ENCODE data around the gene BDH1.
"Not testable (repeated sequence)": the region's sequence is repeated elsewhere in the genome, so short reads cannot be mapped to it uniquely, and the experiment has no call there.

The BDH1 gene

DNA sequence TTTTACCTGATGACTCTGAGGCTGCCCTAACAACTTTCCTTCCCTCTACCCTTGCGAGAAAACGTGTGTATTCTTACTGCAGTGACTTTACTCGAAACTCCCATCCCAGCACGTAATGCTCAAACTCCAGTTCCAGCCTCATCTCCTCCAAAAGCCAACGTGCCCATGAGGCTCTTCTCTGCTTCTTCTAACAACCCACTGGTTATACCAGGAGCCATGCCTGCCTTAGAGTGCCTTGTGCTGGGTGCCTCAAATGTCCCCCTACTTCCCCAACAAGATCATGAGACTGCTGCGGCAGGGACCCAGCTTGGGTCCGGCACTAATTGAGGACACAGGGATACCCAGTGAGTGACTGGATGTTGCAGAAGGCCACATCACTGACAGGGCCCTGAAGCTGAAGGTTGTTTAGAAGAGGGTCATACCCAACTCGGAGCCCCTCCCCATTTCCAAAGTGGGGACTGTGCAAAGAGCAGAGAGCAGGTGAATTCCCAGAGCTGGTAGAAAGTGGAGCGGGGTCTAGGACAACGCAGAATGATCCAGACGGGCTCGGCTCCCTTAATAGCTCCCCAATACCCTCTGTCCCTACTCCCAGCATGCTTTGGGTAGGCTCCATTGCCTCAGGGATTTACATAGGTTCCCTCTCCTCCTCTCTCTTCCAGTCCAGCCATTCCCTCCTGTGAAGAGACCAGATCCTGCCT lies 71.4 kb downstream of the BDH1 start:
- CTCF ChIA-PET: interaction anchor here (0.7 to 1.0 kb wide), 2 partner anchors 10 to 11 kb away, joined by 3 read pairs; no protein-coding TSS in a partner anchor

GRCh38 chr3:197482001-197482400 lies 73.8 kb downstream of the BDH1 start:
- CTCF ChIA-PET: no interaction called here
- Histone ChIP-seq H3K27me3 (replicated peaks in 2 of 5; ENCODE audit: control insufficient read depth in 4 of 5, insufficient read depth in 5 of 5, low read length in 4 of 5) (peaks cover 0 to 6% (median 0%) of the 10 kb centered on the region in 5 experiments), H3K27ac (ENCODE audit: insufficient read depth in 1 of 2, low read depth in 1 of 2, low read length in 2 of 2, poor library complexity in 1 of 2, severe bottlenecking in 2 of 2) (no peak overlapping the region)

More for the DNA sequence above, 71.4 kb downstream of the BDH1 start:
- H3K27me3 ChIP-seq (replicated peaks in 2 of 5; ENCODE audit: control insufficient read depth in 4 of 5, insufficient read depth in 5 of 5, low read length in 4 of 5): peaks cover 0 to 6% (median 0%) of the 10 kb centered on the region in 5 experiments
- POLR2A ChIA-PET: no interaction called here
- H3K9me3 ChIP-seq (ENCODE audit: control extremely low read depth in 1 of 5, control insufficient read depth in 4 of 5, insufficient read depth in 2 of 5, low read depth in 1 of 5, low read length in 4 of 5): no peaks in the 10 kb centered on the region
- no peak for DNase-seq
- peaks cover 0 to 5% (median 2%) of the 10 kb centered on the region in 4 experiments for H3K4me1 ChIP-seq (ENCODE audit: control extremely low read depth in 1 of 4, control insufficient read depth in 4 of 4, insufficient read depth in 4 of 4, low read length in 3 of 4)
- WGBS (ENCODE audit: insufficient coverage): 99% methylated on average over 10 of the region's 12 CpGs
- H3K4me3 ChIP-seq (ENCODE audit: control insufficient read depth in 1 of 7, extremely low read depth in 1 of 7, insufficient read depth in 4 of 7, low read depth in 2 of 7, low read length in 6 of 7): no peak overlapping the region
- no peak overlapping the region for H3K27ac ChIP-seq (ENCODE audit: insufficient read depth in 1 of 2, low read depth in 1 of 2, low read length in 2 of 2, poor library complexity in 1 of 2, severe bottlenecking in 2 of 2)
- H3K36me3 ChIP-seq (ENCODE audit: control insufficient read depth in 4 of 4, insufficient read depth in 4 of 4, low read length in 3 of 4): no peaks in the 10 kb centered on the region

GRCh38 chr3:197480320-197480719 lies 75.4 kb downstream of the BDH1 start:
- Histone ChIP-seq H3K9me3 (ENCODE audit: control extremely low read depth in 1 of 5, control insufficient read depth in 4 of 5, insufficient read depth in 2 of 5, low read depth in 1 of 5, low read length in 4 of 5) (no peaks in the 10 kb centered on the region), H3K36me3 (ENCODE audit: control insufficient read depth in 4 of 4, insufficient read depth in 4 of 4, low read length in 3 of 4) (no peaks in the 10 kb centered on the region), H3K27ac (ENCODE audit: insufficient read depth in 1 of 2, low read depth in 1 of 2, low read length in 2 of 2, poor library complexity in 1 of 2, severe bottlenecking in 2 of 2) (no peak overlapping the region), H3K4me3 (ENCODE audit: control insufficient read depth in 1 of 7, extremely low read depth in 1 of 7, insufficient read depth in 4 of 7, low read depth in 2 of 7, low read length in 6 of 7) (no peak overlapping the region), H3K4me1 (ENCODE audit: control extremely low read depth in 1 of 4, control insufficient read depth in 4 of 4, insufficient read depth in 4 of 4, low read length in 3 of 4) (peaks cover 0 to 5% (median 2%) of the 10 kb centered on the region in 4 experiments), H3K27me3 (replicated peaks in 2 of 5; ENCODE audit: control insufficient read depth in 4 of 5, insufficient read depth in 5 of 5, low read length in 4 of 5) (peaks cover 0 to 6% (median 0%) of the 10 kb centered on the region in 5 experiments)
- 92% methylated on average over 2 of the region's 3 CpGs for WGBS (ENCODE audit: insufficient coverage)
- CTCF ChIA-PET: no interaction called here
- POLR2A ChIA-PET: no interaction called here
- no peak for DNase-seq

More at GRCh38 chr3:197482001-197482400, 73.8 kb downstream of the BDH1 start:
- DNase-seq: no peak
- Histone ChIP-seq H3K4me3 (ENCODE audit: control insufficient read depth in 1 of 7, extremely low read depth in 1 of 7, insufficient read depth in 4 of 7, low read depth in 2 of 7, low read length in 6 of 7) (no peak overlapping the region), H3K4me1 (ENCODE audit: control extremely low read depth in 1 of 4, control insufficient read depth in 4 of 4, insufficient read depth in 4 of 4, low read length in 3 of 4) (peaks cover 0 to 5% (median 2%) of the 10 kb centered on the region in 4 experiments), H3K9me3 (ENCODE audit: control extremely low read depth in 1 of 5, control insufficient read depth in 4 of 5, insufficient read depth in 2 of 5, low read depth in 1 of 5, low read length in 4 of 5) (no peaks in the 10 kb centered on the region), H3K36me3 (ENCODE audit: control insufficient read depth in 4 of 4, insufficient read depth in 4 of 4, low read length in 3 of 4) (no peaks in the 10 kb centered on the region)
- POLR2A ChIA-PET: no interaction called here
- 100% methylated on average over 1 of the region's 4 CpGs for WGBS (ENCODE audit: insufficient coverage)

DNA sequence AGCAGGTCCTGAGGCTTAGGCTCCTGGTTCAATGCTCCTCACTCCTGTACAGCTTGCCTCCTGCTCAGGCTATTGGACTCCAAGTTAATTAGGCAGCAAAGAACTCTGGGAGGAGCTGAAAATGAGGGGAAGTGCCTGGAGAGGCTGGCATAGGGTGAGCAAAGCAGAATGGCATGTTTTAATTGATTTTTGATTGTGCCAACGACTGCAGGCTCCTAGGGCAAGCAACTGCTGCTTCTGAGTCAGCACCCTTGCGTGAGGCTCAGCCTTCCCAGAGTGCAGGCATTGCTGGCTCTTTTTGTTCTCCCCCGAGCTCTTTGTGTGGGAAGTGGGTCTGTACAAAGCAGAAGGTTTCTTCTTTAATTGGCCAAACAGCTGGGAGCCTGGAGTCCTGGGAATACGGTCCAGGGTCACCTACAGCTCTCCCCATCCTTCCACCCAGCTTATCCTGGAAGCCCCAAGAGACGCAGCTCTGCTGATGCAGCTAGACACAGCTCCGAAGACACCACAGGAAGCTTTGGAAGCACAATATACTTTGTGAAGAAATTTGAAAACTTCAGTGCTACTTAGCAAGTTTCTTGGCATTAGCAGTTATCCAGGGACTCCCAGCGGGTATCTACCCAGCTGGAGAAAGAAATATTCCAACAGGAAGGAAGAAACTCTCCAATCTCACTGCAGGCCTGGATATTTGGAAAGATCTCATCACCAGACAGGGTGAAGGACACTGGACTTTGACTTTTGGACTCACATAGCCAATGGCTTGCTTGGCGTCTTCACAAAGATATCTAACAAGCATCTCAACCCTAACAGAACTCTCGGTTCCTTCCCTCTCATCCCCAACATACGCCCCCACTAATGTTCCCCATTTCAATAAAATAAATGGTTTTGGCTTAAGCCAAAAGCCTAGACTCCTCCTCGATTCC lies 76.8 kb downstream of the BDH1 start:
- WGBS (ENCODE audit: insufficient coverage): 86% methylated on average over 6 of the region's 11 CpGs
- Histone ChIP-seq H3K4me1 (ENCODE audit: control extremely low read depth in 1 of 4, control insufficient read depth in 4 of 4, insufficient read depth in 4 of 4, low read length in 3 of 4) (peaks cover 0 to 5% (median 2%) of the 10 kb centered on the region in 4 experiments), H3K27me3 (replicated peaks in 2 of 5; ENCODE audit: control insufficient read depth in 4 of 5, insufficient read depth in 5 of 5, low read length in 4 of 5) (peaks cover 0 to 6% (median 0%) of the 10 kb centered on the region in 5 experiments), H3K9me3 (ENCODE audit: control extremely low read depth in 1 of 5, control insufficient read depth in 4 of 5, insufficient read depth in 2 of 5, low read depth in 1 of 5, low read length in 4 of 5) (no peaks in the 10 kb centered on the region), H3K36me3 (ENCODE audit: control insufficient read depth in 4 of 4, insufficient read depth in 4 of 4, low read length in 3 of 4) (no peaks in the 10 kb centered on the region), H3K27ac (ENCODE audit: insufficient read depth in 1 of 2, low read depth in 1 of 2, low read length in 2 of 2, poor library complexity in 1 of 2, severe bottlenecking in 2 of 2) (no peak overlapping the region), H3K4me3 (ENCODE audit: control insufficient read depth in 1 of 7, extremely low read depth in 1 of 7, insufficient read depth in 4 of 7, low read depth in 2 of 7, low read length in 6 of 7) (no peak overlapping the region)
- POLR2A ChIA-PET: no interaction called here
- CTCF ChIA-PET: interaction anchor here (1.5 kb wide), 1 partner anchor 9 kb away, joined by 3 read pairs; no protein-coding TSS in a partner anchor
- DNase-seq: no peak

GRCh38 chr3:197477816-197478215 lies 78.0 kb downstream of the BDH1 start:
- H3K4me3 ChIP-seq (ENCODE audit: control insufficient read depth in 1 of 7, extremely low read depth in 1 of 7, insufficient read depth in 4 of 7, low read depth in 2 of 7, low read length in 6 of 7); H3K27me3 ChIP-seq (replicated peaks in 2 of 5; ENCODE audit: control insufficient read depth in 4 of 5, insufficient read depth in 5 of 5, low read length in 4 of 5); DNase-seq; H3K36me3 ChIP-seq (ENCODE audit: control insufficient read depth in 4 of 4, insufficient read depth in 4 of 4, low read length in 3 of 4); H3K9me3 ChIP-seq (ENCODE audit: control extremely low read depth in 1 of 5, control insufficient read depth in 4 of 5, insufficient read depth in 2 of 5, low read depth in 1 of 5, low read length in 4 of 5); H3K27ac ChIP-seq (ENCODE audit: insufficient read depth in 1 of 2, low read depth in 1 of 2, low read length in 2 of 2, poor library complexity in 1 of 2, severe bottlenecking in 2 of 2); H3K4me1 ChIP-seq (ENCODE audit: control extremely low read depth in 1 of 4, control insufficient read depth in 4 of 4, insufficient read depth in 4 of 4, low read length in 3 of 4); POLR2A ChIA-PET: not testable (repeated sequence)
- WGBS (ENCODE audit: insufficient coverage): 96% methylated on average over 5 of the region's 7 CpGs
- CTCF ChIA-PET: interaction anchor here (0.6 to 1.5 kb wide), 2 partner anchors 7 to 944 kb away, joined by 3 read pairs; no protein-coding TSS in a partner anchor

DNA sequence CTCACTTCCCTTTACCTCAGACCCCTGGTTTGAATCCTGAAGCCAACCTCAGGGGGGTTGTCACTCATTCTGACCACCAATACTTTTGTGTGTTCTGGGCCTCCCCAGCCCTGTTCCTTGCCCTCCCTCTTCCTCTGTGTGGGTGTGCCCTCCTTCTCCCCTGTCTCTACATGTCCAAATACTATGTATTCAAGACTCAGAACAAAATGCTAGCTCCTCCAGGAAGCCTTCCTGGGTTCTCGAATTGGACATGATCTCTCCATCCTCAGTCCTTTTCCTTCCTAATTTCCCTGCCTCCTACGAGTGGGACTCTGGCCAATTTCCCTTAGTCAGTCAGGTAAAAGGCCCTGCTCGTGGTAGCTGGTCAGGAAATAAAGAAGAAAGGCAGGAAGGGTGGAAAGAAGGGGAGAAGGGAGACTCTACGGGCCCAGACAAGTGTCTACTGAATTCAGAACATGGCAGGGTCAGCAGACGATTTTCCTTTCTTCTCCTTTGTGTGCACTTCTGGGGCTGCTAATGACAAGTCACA lies 79.7 kb downstream of the BDH1 start:
- 68% methylated on average over 3 of the region's 5 CpGs for WGBS (ENCODE audit: insufficient coverage)
- H3K9me3 ChIP-seq (ENCODE audit: control extremely low read depth in 1 of 5, control insufficient read depth in 4 of 5, insufficient read depth in 2 of 5, low read depth in 1 of 5, low read length in 4 of 5): no peaks in the 10 kb centered on the region
- no peak for DNase-seq
- no peak overlapping the region for H3K27ac ChIP-seq (ENCODE audit: insufficient read depth in 1 of 2, low read depth in 1 of 2, low read length in 2 of 2, poor library complexity in 1 of 2, severe bottlenecking in 2 of 2)
- no peaks in the 10 kb centered on the region for H3K4me1 ChIP-seq (ENCODE audit: control extremely low read depth in 1 of 4, control insufficient read depth in 4 of 4, insufficient read depth in 4 of 4, low read length in 3 of 4)
- POLR2A ChIA-PET: no interaction called here
- no peaks in the 10 kb centered on the region for H3K36me3 ChIP-seq (ENCODE audit: control insufficient read depth in 4 of 4, insufficient read depth in 4 of 4, low read length in 3 of 4)
- CTCF ChIA-PET: interaction anchor here (0.7 kb wide), 1 partner anchor 43 kb away, joined by 5 read pairs; no protein-coding TSS in a partner anchor
- peaks cover 0 to 6% (median 0%) of the 10 kb centered on the region in 5 experiments for H3K27me3 ChIP-seq (replicated peaks in 2 of 5; ENCODE audit: control insufficient read depth in 4 of 5, insufficient read depth in 5 of 5, low read length in 4 of 5)
- H3K4me3 ChIP-seq (ENCODE audit: control insufficient read depth in 1 of 7, extremely low read depth in 1 of 7, insufficient read depth in 4 of 7, low read depth in 2 of 7, low read length in 6 of 7): no peak overlapping the region
